ENCODE data around the gene KRTAP9-2.

DNA sequence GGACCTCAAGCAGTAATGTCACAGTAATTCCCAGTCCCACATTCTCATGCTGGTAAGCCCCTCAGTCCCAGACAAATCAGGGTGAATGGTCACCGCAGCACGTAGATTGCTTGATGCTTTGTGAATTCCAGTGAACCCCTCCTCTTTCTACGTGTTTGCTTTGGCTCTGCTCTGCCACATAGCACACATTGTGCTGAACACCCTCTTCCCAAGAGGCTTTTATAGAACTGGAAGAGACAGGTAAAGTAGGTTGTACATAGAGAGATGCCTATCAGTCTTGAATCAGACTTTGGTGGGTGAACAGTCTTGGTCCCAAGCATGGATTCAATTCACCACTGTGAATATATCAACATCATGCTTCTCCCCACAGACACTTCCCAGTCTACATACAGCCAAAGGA is 38.2 kb downstream of the KRTAP9-2 start:
- TF ChIP-seq, protein P1, sequence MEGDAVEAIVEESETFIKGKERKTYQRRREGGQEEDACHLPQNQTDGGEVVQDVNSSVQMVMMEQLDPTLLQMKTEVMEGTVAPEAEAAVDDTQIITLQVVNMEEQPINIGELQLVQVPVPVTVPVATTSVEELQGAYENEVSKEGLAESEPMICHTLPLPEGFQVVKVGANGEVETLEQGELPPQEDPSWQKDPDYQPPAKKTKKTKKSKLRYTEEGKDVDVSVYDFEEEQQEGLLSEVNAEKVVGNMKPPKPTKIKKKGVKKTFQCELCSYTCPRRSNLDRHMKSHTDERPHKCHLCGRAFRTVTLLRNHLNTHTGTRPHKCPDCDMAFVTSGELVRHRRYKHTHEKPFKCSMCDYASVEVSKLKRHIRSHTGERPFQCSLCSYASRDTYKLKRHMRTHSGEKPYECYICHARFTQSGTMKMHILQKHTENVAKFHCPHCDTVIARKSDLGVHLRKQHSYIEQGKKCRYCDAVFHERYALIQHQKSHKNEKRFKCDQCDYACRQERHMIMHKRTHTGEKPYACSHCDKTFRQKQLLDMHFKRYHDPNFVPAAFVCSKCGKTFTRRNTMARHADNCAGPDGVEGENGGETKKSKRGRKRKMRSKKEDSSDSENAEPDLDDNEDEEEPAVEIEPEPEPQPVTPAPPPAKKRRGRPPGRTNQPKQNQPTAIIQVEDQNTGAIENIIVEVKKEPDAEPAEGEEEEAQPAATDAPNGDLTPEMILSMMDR (IDR thresholded peaks at IDR 0.05) = no peak
- TF ChIP-seq POLR2A (IDR thresholded peaks at IDR 0.05) = no peak
